Activated T-cell treated with anti-CD3 and anti-CD28 coated beads for 24 hours (primary cell): Measurements from ENCODE around the gene CTRB1.
"Not testable (repeated sequence)": the region's sequence is repeated elsewhere in the genome, so short reads cannot be mapped to it uniquely, and the experiment has no call there.

Experiments used
- DNase-seq: peaks from one replicate; pipeline ENCODE4 v3.0.0-alpha.2; 2020; ENCODE audit warnings: low read depth

Gene CTRB1

DNA sequence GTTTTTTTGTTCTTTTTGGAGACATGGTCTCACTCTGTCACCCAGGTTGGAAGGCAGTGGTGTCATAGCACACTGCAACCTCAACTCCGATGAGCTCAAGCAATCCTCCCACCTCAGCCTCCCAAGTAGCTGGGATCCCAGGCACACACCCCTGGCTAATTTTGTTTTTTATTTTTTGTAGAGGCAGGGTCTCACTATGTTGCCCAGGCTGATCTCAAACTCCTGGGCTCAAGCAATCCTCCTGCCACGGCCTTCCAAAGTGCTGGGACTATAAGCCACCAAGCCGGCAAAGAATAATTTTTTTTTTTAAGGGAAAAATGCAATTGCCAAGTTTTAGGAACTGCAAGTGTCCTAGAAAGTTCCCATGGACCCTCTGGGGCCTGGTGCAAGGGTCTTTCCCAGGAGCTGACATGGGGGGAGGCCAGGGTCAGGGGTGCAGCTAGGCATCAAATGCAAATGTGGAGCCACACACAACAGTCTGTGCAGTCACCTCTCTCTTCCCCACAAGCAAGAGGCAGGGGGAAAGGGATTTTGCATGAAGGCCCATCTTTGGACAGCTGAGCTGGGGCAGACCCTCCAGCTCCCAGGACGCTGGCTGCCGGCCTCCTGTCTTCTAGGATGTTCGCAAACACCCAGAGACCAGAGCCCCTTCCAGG lies 52.8 kb downstream of the CTRB1 start:
- no peak for DNase-seq

DNA sequence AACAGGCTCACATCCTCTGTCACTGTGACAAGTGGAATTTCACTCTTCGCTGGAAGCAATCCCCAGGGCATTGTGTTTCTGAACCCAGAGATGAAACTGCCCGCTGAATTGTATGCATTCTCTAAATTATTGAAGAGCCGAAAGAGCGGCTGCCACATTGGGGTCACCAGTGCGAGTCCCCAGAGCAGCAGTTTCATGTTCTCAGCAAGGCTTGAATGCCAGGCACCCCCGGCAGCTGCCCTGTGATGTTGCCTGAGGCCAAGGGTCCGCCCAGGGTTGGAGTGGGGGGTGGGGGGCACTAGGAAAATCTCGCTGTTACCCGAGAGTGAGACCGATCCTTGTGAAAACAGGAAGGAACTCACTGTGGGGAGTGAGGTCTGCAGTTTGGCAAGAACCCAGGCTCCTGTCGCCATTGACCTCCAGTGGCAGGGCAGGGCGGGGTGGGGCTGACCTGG lies 53.3 kb downstream of the CTRB1 start:
- no peak for DNase-seq

DNA sequence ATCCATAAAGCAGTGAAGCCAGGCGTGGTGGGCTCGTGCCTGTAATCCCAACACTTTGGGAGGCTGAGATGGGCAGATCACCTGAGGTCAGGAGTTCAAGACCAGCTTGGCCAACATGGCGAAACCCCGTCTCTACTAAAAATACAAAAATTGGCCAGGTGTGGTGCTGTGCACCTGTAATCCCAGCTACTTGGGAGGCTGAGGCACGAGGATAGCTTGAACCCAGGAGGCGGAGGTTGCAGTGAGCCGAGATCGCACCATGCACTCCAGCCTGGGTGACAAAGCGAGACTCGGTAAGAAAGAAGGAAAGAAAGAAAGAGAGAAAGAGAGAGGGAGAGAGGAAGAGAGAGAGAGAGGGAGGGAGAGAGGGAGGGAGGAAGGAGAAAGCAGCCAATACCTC lies 53.8 kb downstream of the CTRB1 start:
- DNase-seq, result not testable (repeated sequence)

DNA sequence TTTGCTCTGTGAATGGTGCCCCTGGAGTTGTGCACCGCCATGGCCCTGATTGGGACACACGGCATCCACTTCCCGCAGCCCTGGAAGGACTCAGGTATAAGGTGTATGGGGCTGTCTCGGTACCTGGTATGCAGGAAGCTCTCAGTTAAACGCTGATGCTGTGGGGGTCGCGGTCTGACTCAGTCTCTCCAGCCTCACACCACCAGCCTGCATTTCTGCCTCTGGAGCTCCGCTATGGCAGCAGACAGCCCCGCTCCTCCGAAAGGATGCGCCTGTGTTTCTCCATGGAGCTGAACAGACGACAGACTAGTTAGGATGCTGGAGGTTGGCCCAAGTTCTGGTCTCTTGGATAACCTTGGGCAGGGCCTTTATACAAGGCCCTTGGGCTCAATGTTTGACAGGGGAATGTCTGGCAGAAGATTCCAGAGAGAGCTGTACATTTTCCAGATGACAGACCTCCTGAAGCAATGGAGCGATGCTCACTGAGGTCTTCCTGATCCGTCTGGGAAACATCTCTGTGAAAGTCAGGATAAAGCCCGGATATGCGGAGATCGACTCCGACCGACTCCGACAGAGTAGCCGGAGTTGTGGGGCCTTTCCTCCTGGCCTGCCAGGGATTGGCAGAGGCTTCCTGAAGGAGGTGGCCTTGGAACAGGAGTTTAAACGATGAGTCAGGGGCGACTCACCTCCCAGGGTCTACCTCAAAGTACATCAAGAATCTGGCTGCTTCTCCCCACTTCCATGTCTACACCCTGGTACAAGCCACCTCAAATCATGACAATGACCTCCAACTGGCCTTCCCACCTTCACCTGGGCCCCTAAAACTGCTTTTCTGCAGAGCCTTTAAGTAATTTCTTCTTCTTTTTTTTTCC lies 54.5 kb downstream of the CTRB1 start:
- DNase-seq, result no peak
